22Rv1 (cell line): ENCODE measurements around the gene MT1E.
A peak's percentile ranks its signal among the peaks of the same experiment; 100 is the strongest.
"Not testable (repeated sequence)": the region's sequence is repeated elsewhere in the genome, so short reads cannot be mapped to it uniquely, and the experiment has no call there.

Experiments used
- H3K27ac ChIP-seq: fragments of 450-650 bp; 2 replicates; pipeline ENCODE4 v1.5.1; 2017
- CTCF ChIP-seq: fragments of 450-650 bp; IDR thresholded peaks from 2 replicates; pipeline ENCODE4 v1.5.1; 2017; ENCODE audit warnings: mild to moderate bottlenecking
- ZFX ChIP-seq: fragments of 450-650 bp; IDR thresholded peaks from 2 replicates; pipeline ENCODE4 v1.6.1; 2017; ENCODE audit warnings: antibody characterized with exemption, borderline replicate concordance

The MT1E gene

DNA sequence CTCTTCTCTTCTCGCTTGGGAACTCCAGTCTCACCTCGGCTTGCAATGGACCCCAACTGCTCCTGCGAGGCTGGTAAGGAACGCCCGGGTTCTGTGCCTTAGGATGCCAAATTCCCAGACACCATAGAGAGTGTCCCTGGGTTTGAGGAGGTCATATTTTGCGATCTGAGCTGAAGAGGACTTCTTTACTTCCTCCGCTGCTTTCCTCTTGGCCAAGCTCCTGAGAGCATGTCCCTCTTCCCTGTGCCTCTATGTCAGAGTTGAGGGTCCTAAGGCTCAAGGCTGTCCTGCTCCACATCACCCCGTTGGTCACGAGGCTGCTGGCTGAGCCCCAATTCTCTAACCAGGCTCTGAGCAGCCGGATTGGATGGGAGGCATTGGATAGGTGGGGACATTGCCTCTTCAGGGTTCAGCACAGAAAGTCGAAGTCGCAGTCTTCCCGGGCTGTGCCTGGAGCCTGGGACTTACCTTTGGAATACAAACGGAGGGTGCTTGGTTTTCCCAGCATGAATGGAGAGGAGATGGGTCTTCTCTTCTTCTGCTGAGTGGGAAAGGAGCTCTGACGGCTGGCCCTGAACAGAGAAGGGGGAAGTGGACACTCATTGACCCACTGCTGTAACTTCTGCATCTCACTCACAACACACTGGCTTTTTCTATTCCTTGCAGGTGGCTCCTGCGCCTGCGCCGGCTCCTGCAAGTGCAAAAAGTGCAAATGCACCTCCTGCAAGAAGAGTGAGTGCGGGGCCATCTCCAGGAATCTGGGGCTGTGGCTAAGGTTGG is 44.4 kb downstream of the MT1E start:
- TF ChIP-seq CTCF: no peak
- no peak for TF ChIP-seq ZFX
- no peak overlapping the region for H3K27ac ChIP-seq

DNA sequence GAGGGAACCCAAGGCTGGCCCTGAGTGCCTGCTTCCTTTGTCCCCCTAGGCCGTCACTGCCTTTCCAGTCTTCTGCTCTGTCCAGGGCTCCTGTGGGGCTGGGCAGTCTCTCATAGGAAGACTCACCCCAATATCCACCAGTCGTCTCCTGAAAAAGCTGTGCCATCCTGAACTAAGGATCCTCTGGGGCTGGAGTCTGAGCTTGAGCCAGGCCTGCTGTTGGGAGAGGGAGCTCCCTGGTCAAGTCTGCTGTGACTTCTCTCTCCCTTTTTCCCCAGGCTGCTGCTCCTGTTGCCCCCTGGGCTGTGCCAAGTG is 45.0 kb downstream of the MT1E start:
- H3K27ac ChIP-seq: no peak overlapping the region
- TF ChIP-seq ZFX (no peak), CTCF (no peak)

DNA sequence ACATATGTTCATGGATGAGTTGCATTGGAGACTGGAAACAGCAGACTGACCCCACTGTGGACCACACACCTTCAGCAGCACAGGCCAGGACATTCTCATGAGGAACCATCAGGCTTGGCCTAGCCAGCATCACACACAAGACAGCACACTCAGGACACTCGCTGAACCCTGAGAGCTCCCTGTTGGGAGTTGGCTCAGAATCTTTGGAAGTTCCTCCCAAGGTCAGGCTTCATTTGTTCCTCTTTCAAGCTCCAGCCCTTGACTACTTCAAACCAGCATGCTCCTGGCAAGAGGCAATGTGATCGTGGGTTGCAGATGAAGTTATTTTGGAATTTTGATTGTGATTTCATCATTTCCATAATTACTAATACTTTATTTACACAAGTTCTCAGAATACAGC is 46.1 kb downstream of the MT1E start:
- H3K27ac ChIP-seq: not testable (repeated sequence)

- not testable (repeated sequence) for H3K27ac ChIP-seq
These were observed 46.6 kb downstream of the MT1E start for GRCh38 chr16:56672171-56672570.

DNA sequence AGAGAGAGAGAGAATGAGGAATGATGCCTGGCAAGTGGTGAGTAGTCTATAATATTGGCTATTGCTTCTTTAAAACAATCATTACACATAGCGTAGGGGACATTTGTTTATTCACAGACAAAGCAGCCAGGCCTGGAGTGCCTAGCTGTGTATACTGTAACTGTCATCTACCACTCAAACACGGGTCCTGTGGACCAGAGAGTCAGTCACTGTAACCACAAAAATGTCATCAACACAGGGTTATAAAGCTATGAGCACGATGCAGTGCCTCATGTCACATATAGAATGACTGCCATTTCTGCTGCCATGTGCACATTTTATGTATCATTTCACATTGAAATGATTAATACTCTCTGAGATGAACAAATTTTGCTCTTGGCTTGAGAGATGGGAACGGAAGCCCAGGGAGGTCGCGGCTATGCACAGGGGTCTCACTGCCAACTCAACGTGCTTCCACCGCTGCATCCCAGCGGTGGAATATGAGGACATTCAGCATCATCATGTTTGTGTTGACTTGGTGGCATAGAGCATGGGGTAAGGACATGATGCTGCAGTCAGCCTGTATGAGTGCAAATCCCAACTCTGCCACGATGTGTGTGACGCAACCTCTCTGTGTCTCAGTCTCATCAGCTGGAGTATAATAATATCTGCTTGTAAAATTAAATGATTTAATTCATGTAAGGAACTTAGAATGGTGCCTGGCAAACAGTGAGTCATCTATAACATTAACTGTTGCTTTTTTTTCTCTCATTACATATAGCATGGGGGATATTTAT is 47.4 kb downstream of the MT1E start:
- no peak for TF ChIP-seq ZFX
- TF ChIP-seq CTCF: no peak
- H3K27ac ChIP-seq: no peak overlapping the region

DNA sequence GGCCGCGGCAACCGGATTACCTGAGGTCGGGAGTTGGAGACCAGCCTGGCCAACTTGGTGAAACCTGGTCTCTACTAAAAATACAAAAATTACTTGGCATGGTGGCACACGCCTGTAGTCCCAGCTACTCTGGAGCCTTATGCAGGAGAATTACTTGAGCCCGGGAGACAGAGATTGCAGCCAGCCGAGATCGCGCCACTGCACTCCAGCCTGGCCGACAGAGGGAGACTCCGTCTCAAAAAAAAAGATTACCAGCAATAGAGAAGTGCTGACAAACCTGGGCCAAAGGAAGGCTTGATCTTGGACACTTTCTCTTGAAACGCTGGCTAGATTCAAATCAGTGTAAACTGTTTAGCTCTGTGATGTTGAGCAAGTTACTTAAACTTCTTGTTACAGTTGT is 48.3 kb downstream of the MT1E start:
- TF ChIP-seq CTCF: peak; percentile 67
- no peak for TF ChIP-seq ZFX
- H3K27ac ChIP-seq: no peak overlapping the region

GRCh38 chr16:56674570-56674969 is 49.0 kb downstream of the MT1E start:
- H3K27ac ChIP-seq: not testable (repeated sequence)

GRCh38 chr16:56675685-56676210 is 50.2 kb downstream of the MT1E start:
- no peak overlapping the region for H3K27ac ChIP-seq
- TF ChIP-seq ZFX (no peak), CTCF (no peak)
